Bronchial epithelial cell (primary cell): ENCODE results near the gene TMEM132C. TPM values are rescaled to one million over a fixed set of nuclear protein-coding genes. Genes with fewer than 3 reads are reported as not detected.

Source experiments
- DNase-seq: peaks from one replicate; pipeline ENCODE4 v3.0.0-alpha.2; 2010; ENCODE audit warnings: low read depth
- FAIRE-seq: peaks from 2 replicates; lab custom pipeline; 2011; peaks lifted over from hg19 to GRCh38; lab: Jason Lieb, UNC
- H3K27me3 ChIP-seq: 2 replicates; pipeline ENCODE4 v1.5.1; 2011; ENCODE audit warnings: low read length; ENCODE audit not compliant: control insufficient read depth, insufficient read depth
- H3K36me3 ChIP-seq: 2 replicates; pipeline ENCODE4 v1.5.1; 2011; ENCODE audit warnings: low read length; ENCODE audit not compliant: control insufficient read depth, insufficient read depth
- H3K4me3 ChIP-seq: 2 replicates; pipeline ENCODE4 v1.5.1; 2011; ENCODE audit warnings: mild to moderate bottlenecking, low read depth, low read length, control low read depth
- CTCF ChIP-seq: IDR thresholded peaks from 2 replicates; pipeline ENCODE4 v1.5.1; 2011; ENCODE audit warnings: mild to moderate bottlenecking, moderate library complexity, low read length, control low read depth, inconsistent platforms; ENCODE audit not compliant: insufficient read depth, severe bottlenecking
- total RNA-seq: library from RNA; depleted of rRNA; stranded (reverse); fragments of >200 nt; gene quantifications from 2 replicates; pipeline ENCODE4 v1.2.1, GENCODE V29; 2014

The TMEM132C gene
- total RNA-seq, 1 donor from 2014 or later: not detected

GRCh38 chr12:128652136-128652751, 385.3 kb downstream of the TMEM132C start:
- DNase-seq (no peak), FAIRE-seq (no peak)
- Histone ChIP-seq H3K27me3 (no peaks in the 10 kb centered on the region), H3K4me3 (no peak overlapping the region), H3K36me3 (no peaks in the 10 kb centered on the region)
- TF ChIP-seq CTCF: no peak

- H3K27me3 ChIP-seq: no peaks in the 10 kb centered on the region
- FAIRE-seq: peak; percentile 13
- TF ChIP-seq CTCF: no peak
Measured at GRCh38 chr12:128654468-128654867, 387.5 kb downstream of the TMEM132C start.

GRCh38 chr12:128657378-128657777, 390.4 kb downstream of the TMEM132C start:
- FAIRE-seq: no peak
- H3K27me3 ChIP-seq: no peaks in the 10 kb centered on the region
- TF ChIP-seq CTCF: no peak
- no peak for DNase-seq
- no peaks in the 10 kb centered on the region for H3K36me3 ChIP-seq
- H3K4me3 ChIP-seq: no peak overlapping the region

More at GRCh38 chr12:128654468-128654867, 387.5 kb downstream of the TMEM132C start:
- no peak overlapping the region for H3K4me3 ChIP-seq
- DNase-seq: no peak
- no peaks in the 10 kb centered on the region for H3K36me3 ChIP-seq

GRCh38 chr12:128660532-128661225, 393.7 kb downstream of the TMEM132C start:
- no peak overlapping the region for H3K4me3 ChIP-seq
- DNase-seq (no peak), FAIRE-seq (no peak)
- no peak for TF ChIP-seq CTCF
- H3K27me3 ChIP-seq: no peaks in the 10 kb centered on the region
- no peaks in the 10 kb centered on the region for H3K36me3 ChIP-seq

- no peaks in the 10 kb centered on the region for H3K27me3 ChIP-seq
- TF ChIP-seq CTCF: no peak
Measured at GRCh38 chr12:128661226-128661569, 394.2 kb downstream of the TMEM132C start.

GRCh38 chr12:128662101-128662500, 395.1 kb downstream of the TMEM132C start:
- FAIRE-seq (no peak), DNase-seq (no peak)
- no peak for TF ChIP-seq CTCF
- Histone ChIP-seq H3K27me3 (no peaks in the 10 kb centered on the region), H3K36me3 (no peaks in the 10 kb centered on the region), H3K4me3 (no peak overlapping the region)

More at GRCh38 chr12:128661226-128661569, 394.2 kb downstream of the TMEM132C start:
- FAIRE-seq (no peak), DNase-seq (no peak)
- H3K36me3 ChIP-seq: no peaks in the 10 kb centered on the region
- H3K4me3 ChIP-seq: no peak overlapping the region
